ENCODE results near the gene GINS2.

DNA sequence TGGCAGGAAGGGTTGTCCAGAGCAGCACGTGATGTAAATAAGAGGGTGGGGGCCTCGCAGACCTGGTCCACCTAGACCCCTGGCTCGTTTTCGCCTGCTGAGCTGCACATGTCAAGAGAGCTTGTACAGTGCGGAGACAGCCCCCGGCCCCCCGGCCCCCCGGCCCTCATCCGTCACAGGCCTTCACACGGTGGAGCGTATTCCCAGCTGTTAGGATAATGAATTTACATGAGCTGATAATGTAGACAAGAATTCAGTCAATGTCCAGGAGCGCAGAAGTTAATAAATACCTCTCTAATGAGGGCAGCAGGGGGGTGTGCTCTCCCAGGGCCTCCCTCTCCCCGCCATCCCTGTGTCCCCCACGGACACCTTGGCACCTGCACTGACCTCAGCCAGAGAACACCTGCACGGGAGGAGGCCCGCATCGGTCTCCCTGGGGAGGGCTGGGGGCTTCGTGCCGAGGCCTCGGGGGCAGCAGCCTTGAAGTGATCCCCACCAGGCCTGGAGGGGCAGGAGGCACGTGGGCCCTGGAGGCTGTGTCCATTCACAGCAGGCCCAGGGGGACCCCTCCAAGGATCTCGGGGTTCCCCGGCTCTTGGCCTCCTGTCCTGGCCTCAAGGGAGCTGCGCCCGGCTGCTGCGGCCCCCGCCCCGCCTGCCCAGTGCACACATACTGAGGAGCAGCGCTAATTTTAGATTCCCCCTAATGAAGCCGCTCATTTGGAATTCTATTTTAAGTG lies 61.1 kb downstream of the GINS2 start:
- TF ChIP-seq, protein P1, sequence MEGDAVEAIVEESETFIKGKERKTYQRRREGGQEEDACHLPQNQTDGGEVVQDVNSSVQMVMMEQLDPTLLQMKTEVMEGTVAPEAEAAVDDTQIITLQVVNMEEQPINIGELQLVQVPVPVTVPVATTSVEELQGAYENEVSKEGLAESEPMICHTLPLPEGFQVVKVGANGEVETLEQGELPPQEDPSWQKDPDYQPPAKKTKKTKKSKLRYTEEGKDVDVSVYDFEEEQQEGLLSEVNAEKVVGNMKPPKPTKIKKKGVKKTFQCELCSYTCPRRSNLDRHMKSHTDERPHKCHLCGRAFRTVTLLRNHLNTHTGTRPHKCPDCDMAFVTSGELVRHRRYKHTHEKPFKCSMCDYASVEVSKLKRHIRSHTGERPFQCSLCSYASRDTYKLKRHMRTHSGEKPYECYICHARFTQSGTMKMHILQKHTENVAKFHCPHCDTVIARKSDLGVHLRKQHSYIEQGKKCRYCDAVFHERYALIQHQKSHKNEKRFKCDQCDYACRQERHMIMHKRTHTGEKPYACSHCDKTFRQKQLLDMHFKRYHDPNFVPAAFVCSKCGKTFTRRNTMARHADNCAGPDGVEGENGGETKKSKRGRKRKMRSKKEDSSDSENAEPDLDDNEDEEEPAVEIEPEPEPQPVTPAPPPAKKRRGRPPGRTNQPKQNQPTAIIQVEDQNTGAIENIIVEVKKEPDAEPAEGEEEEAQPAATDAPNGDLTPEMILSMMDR (IDR thresholded peaks at IDR 0.05): no peak
- no peak for TF ChIP-seq POLR2A (IDR thresholded peaks at IDR 0.05)

All from stomach (tissue), 4 donors.